ENCODE data around the gene C2CD5.
"Not testable (repeated sequence)": the region's sequence is repeated elsewhere in the genome, so short reads cannot be mapped to it uniquely, and the experiment has no call there.

- not testable (repeated sequence) for TF ChIP-seq CTCF, POLR2AphosphoS5 (IDR thresholded peaks at IDR 0.05)
These were observed 100.1 kb downstream of the C2CD5 start for GRCh38 chr12:22444317-22444665.

Data from prostate gland (tissue), 2 donors.